GM12874 (cell line): ENCODE data around the gene MFRP.

Experiments
- CTCF ChIP-seq: IDR thresholded peaks from 2 replicates; pipeline ENCODE4 v1.5.1; 2011; ENCODE audit warnings: low read depth, mild to moderate bottlenecking, control low read depth, low read length, moderate library complexity; ENCODE audit not compliant: insufficient read depth

The MFRP gene

DNA sequence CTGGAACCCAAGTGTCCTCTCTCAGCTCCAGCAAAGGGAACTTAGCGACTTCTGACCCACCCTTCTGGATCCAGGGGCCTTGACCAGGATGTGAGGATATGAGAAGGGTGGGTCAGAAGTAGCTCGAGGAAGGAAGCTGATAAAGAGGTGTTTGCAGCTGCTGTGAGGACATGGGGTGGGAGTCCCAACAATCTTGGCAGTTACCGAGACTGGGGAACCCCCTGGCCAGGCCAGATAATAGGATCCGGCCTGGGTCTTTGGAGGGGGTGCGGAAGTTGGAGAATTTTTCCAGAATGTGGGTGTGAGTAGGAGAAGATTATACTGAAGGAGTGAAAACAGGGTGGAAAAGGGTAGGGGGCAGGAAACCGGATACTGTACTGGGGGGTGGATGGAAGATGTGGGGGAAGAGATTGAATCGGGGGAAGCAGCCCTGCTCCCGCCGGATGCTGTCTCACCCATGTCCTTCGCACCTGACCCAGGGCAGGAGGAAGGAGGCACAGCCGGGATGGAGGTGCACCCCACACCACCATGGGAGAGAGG is 26.7 kb downstream of the MFRP start:
- TF ChIP-seq CTCF = no peak

GRCh38 chr11:119319136-119319699 is 27.3 kb downstream of the MFRP start:
- no peak for TF ChIP-seq CTCF

DNA sequence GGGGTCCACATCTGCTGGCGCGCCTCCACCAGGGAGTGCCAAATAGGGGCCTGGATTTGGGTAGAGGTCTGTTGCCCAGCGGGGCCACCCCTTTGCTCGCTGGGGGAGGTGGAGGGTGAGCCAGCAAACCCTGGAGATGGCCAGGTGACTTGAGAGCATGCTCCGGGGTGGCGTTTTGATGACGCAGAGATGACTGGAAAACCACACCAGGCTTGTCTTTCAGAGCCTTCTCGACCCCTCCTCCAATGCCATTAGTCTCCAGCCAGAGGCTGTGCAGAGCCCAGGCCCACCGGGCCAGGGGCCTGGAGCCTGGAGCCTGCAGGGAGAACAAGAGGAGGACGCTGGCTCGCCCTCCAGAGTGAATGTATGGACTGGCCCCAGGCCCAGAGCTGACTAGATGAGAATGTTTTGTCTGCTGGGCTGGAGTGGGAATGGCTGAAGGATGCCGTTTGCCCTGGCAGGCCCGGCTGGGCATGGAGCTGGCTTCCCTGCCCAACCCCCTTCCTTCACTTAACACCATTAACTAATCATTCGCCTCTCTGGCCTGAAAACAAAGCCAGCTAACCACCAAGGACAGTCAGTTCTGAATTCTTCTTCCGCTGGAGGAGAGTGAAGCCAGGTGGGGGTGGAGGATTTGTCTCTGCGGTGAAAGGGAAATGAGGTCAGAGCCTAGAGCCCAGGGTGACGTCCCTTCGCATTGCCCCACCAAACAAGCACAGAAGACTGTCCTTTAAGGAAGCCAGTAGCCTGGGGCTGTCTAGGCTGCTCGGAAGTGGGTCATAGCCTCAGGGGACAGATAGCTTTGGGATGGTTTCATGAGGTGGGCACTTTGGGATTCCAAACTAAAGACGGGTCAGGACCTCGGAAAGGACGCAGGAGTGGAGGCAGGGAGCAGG is 28.0 kb downstream of the MFRP start:
- TF ChIP-seq CTCF = no peak

- no peak for TF ChIP-seq CTCF
Measured at GRCh38 chr11:119317592-119318239, 28.8 kb downstream of the MFRP start.

DNA sequence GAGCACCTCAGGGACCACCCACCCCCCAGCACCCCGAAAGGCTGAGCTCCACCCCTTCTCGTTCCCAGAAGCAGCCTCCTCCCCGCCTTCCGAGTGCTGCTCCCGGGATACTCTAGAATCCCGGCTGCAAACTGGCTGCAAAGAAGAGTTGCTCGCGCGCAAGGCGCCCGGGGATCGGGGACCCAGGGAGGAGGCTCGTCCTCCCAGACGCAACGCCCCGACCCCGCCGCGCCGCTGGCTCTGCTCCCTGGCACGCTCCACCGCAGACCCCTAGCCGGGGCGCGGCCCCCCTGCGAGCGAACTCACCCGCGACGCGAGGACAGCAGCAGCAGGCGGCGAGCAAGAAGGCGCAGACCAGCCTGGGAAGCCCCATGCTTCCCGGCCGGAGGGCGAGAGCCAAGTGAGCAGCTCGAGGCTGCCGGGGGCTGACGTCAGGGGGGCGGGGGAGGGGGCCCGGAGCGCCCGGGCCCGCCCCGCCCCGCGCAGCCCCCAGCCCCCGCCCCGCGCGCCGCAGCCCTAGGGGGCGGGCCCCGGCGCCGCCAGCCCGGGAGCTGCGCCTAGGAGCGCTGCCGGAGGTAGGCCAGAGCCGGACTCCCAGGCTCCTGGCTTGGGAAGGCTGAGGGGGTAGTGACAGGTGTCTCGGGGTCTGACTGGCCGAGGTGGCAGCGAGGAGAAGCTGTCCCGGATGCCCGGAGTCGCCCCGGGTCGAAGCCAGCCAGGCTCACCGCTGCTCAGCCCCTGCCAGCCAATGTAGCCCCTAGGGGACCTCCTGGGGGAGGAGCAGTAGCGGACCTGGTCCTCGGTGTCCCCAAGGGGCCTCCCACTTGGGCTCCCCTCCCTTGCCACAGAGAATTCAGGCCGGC is 29.5 kb downstream of the MFRP start, which contains the start of gene MCAM:
Gene MCAM, minus strand, starts transcription at position 402 of the 863 bp plus-strand sequence. Its CDS starts 29 bp downstream, at position 373.
- TF ChIP-seq CTCF = no peak

GRCh38 chr11:119316016-119316728 is 30.3 kb downstream of the MFRP start:
- TF ChIP-seq CTCF = no peak
